Glomerular visceral epithelial cell (primary cell): ENCODE measurements around the gene RHBDF2.

Experiments used
- DNase-seq: peaks from one replicate; pipeline ENCODE4 v3.0.0-alpha.2; 2016; ENCODE audit errors: extremely low spot score

The RHBDF2 gene

GRCh38 chr17:76438906-76439305 lies 62.3 kb downstream of the RHBDF2 start:
- no peak for DNase-seq

- DNase-seq, result no peak
These were observed 63.5 kb downstream of the RHBDF2 start for GRCh38 chr17:76437467-76438402.

DNA sequence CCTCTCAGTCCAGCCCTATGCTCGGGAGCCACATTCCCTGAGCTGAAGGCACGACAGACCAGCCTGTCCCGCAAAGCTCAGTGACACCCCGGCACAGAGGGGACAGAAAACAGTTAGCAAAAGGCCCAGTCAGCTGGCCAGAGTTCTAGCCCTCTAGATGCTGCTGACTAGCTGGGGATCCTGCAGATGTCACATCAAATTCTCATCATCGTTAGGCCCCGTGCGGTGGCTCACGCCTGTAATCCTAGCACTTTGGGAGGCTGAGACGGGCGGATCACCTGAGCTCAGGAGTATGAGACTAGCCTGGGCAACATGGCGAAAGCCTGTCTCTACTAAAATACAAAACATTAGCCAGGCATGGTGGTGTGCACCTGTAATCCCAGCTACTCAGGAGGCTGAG lies 65.5 kb downstream of the RHBDF2 start:
- DNase-seq, result no peak

- DNase-seq, result no peak
These were observed 66.4 kb downstream of the RHBDF2 start for GRCh38 chr17:76434870-76435269.

DNA sequence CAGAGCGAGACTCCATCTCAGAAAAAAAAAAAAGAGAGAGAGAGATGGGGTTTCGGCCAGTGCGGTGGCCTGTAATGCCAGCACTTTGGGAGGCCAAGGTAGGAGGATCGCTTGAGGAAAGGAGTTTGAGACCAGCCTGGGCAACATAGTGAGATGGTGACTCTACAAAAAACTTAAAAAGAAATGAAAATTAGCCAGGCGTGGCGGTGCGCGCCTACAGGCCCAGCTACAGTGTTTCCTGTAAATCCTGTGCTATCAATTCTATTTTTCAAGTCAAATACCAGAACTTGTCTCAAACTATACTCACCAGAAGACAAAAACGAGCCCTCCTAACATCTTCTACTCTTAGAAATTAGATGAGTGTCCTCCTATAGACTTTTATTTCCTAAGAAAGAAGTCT lies 67.5 kb downstream of the RHBDF2 start:
- no peak for DNase-seq

DNA sequence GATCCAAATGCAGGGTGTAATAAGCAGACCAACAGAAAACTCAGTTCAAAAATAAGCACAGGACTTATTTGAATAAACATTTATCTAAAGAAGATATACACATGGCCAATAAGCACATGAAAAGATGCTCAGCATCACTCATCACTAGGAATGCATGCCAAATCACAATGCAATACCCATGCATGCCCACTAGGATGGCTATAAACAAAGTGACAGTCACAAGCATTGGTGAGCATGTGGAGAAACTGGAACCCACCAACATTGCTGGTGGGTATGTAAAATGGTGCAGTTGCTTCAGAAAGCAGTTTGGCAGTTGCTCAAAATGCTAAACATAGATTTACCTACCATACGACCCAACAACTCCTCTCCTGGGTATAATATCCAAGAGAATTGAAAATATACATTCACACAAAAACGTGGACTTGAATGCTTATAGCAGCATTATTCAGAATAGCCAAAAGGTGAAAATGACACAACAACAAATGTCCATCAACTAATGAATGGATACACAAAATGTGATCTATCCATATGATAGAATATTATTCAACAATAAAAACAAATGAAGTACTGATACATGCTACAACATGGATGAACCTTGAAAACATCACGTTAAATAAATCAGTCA lies 68.4 kb downstream of the RHBDF2 start:
- DNase-seq, result no peak

- DNase-seq, result no peak
These were observed 69.2 kb downstream of the RHBDF2 start for GRCh38 chr17:76432004-76432403.

DNA sequence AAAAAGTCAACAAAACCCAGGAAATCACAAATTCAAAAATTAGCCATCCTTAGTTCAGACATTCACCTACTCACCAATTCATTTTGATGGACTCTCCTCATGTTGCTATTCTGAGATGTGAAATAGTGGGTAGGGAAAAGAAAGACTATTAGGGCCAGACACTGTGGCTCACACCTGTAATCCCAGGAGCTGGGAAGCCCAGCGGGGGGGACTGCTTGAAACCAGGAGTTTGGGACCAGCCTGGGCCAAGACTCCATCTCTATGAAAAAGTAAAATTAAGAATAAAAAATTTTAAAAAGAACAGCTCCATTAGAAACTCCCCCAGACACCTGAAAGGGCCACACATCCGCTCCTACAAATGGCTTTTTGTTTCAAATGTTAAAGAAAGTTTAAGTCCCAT lies 69.7 kb downstream of the RHBDF2 start:
- DNase-seq, result no peak

DNA sequence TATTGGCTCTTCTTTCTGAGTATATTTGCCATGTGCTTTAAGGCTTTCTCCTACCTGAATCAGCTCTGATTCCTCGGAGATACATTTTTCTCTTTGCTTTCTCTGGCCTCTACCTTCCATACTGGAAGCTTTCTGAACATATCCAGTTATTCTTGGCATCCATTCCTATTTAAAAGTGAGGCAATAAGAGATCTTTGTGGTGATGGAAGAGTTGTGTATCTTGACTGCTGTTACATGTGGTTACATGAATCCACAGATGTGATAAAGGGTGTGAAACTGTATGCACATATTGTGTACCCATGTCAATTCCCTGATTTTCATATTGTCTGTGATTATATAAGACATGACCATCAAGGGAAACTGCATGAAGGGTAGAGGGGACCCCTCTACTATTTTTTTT lies 72.7 kb downstream of the RHBDF2 start:
- DNase-seq, result no peak

GRCh38 chr17:76427501-76428231 lies 73.6 kb downstream of the RHBDF2 start:
- DNase-seq, result no peak

GRCh38 chr17:76426853-76427252 lies 74.4 kb downstream of the RHBDF2 start:
- no peak for DNase-seq

- DNase-seq, result no peak
These were observed 78.4 kb downstream of the RHBDF2 start for GRCh38 chr17:76422860-76423259.

- no peak for DNase-seq
These were observed 78.8 kb downstream of the RHBDF2 start for GRCh38 chr17:76422406-76422805.

DNA sequence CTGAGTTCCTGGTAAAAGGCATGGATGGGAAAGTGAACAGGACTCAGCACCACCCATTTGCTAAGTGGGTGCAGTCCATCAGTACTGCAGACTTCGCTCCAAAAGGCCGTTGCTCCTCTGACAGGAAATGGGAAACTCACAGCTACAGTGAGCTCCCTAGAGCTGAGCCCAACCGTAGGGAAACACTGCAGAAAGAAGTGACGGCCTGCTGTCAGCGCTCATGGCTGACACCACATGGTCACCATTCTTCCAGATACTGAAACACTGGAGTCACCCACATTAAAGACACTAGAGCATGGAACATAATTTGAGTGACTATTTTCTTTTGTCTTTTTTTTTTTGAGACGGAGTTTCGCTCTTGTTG lies 80.2 kb downstream of the RHBDF2 start:
- DNase-seq, result no peak
